Dendritic cell treated with granulocyte-macrophage colony-stimulating factor and Interleukin-4, amounts not matched to agents 40 ng/mL and 50 ng/mL, for 4 days (primary cell): Measurements from ENCODE around the gene NTN5.
"Not testable (repeated sequence)": the region's sequence is repeated elsewhere in the genome, so short reads cannot be mapped to it uniquely, and the experiment has no call there.

Experiments
- H3K27ac Mint-ChIP-seq: one replicate; pipeline ENCODE4 v1.8.0; 2022; ENCODE audit warnings: mild to moderate bottlenecking, mixed read lengths
- H3K27me3 Mint-ChIP-seq: one replicate; pipeline ENCODE4 v1.8.0; 2022; ENCODE audit warnings: mild to moderate bottlenecking, mixed read lengths
- H3K36me3 Mint-ChIP-seq: one replicate; pipeline ENCODE4 v1.8.0; 2022; ENCODE audit warnings: low read depth, mixed read lengths
- H3K4me1 Mint-ChIP-seq: one replicate; pipeline ENCODE4 v1.8.0; 2022; ENCODE audit warnings: low read depth, mixed read lengths
- H3K4me3 Mint-ChIP-seq: one replicate; pipeline ENCODE4 v1.8.0; 2022; ENCODE audit warnings: mild to moderate bottlenecking, moderate library complexity, mixed read lengths
- H3K9me3 Mint-ChIP-seq: one replicate; pipeline ENCODE4 v1.8.0; 2022; ENCODE audit warnings: mixed read lengths
- intact Hi-C: fragments of 100-400 bp; cut with micrococcal nuclease; formaldehyde crosslinking; loops from one replicate; pipeline ENCODE4 v1.15.0; 2022

The NTN5 gene

GRCh38 chr19:48685583-48685982, 12.8 kb upstream of the NTN5 start:
- no peak overlapping the region for H3K4me3 Mint-ChIP-seq
- no peaks in the 10 kb centered on the region for H3K4me1 Mint-ChIP-seq
- no peak overlapping the region for H3K27ac Mint-ChIP-seq
- H3K27me3 Mint-ChIP-seq, result peaks cover 4% of the 10 kb centered on the region
- no peaks in the 10 kb centered on the region for H3K9me3 Mint-ChIP-seq
- intact Hi-C loops, result no loop called here
- no peaks in the 10 kb centered on the region for H3K36me3 Mint-ChIP-seq

GRCh38 chr19:48683349-48683748, 10.5 kb upstream of the NTN5 start:
- H3K36me3 Mint-ChIP-seq, result no peaks in the 10 kb centered on the region
- no peaks in the 10 kb centered on the region for H3K4me1 Mint-ChIP-seq
- H3K4me3 Mint-ChIP-seq, result peak overlapping the region; percentile 13
- intact Hi-C loops, result no loop called here
- H3K9me3 Mint-ChIP-seq, result no peaks in the 10 kb centered on the region
- no peak overlapping the region for H3K27ac Mint-ChIP-seq
- peaks cover 4% of the 10 kb centered on the region for H3K27me3 Mint-ChIP-seq

- Mint-ChIP-seq H3K4me3 (no peak overlapping the region), H3K27ac (no peak overlapping the region), H3K9me3 (no peaks in the 10 kb centered on the region), H3K36me3 (no peaks in the 10 kb centered on the region), H3K27me3 (peaks cover 6% of the 10 kb centered on the region), H3K4me1 (no peaks in the 10 kb centered on the region)
- intact Hi-C loops, result no loop called here
These were observed 8.3 kb upstream of the NTN5 start for GRCh38 chr19:48681127-48681470.

- Mint-ChIP-seq H3K27ac (no peak overlapping the region), H3K36me3 (no peaks in the 10 kb centered on the region), H3K27me3 (peaks cover 8% of the 10 kb centered on the region), H3K4me1 (peaks cover 1% of the 10 kb centered on the region), H3K4me3 (no peak overlapping the region), H3K9me3 (no peaks in the 10 kb centered on the region)
- intact Hi-C loops, result no loop called here
These were observed 7.8 kb upstream of the NTN5 start for GRCh38 chr19:48680436-48681126.

GRCh38 chr19:48680006-48680405, 7.2 kb upstream of the NTN5 start:
- H3K27ac Mint-ChIP-seq, H3K4me1 Mint-ChIP-seq, H3K9me3 Mint-ChIP-seq, H3K4me3 Mint-ChIP-seq, H3K27me3 Mint-ChIP-seq, H3K36me3 Mint-ChIP-seq, intact Hi-C loops: not testable (repeated sequence)

- H3K36me3 Mint-ChIP-seq, result no peaks in the 10 kb centered on the region
- H3K4me3 Mint-ChIP-seq, result no peak overlapping the region
- intact Hi-C loops, result no loop called here
- peaks cover 22% of the 10 kb centered on the region for H3K27me3 Mint-ChIP-seq
- peaks cover 15% of the 10 kb centered on the region for H3K4me1 Mint-ChIP-seq
- H3K9me3 Mint-ChIP-seq, result no peaks in the 10 kb centered on the region
- no peak overlapping the region for H3K27ac Mint-ChIP-seq
These were observed 5.4 kb upstream of the NTN5 start for GRCh38 chr19:48678201-48678600.

GRCh38 chr19:48676887-48677286, 4.1 kb upstream of the NTN5 start:
- intact Hi-C loops, result no loop called here

GRCh38 chr19:48676487-48676886, 3.7 kb upstream of the NTN5 start:
- Mint-ChIP-seq H3K9me3 (no peaks in the 10 kb centered on the region), H3K27me3 (peaks cover 22% of the 10 kb centered on the region), H3K4me3 (no peak overlapping the region), H3K27ac (no peak overlapping the region), H3K4me1 (peaks cover 15% of the 10 kb centered on the region), H3K36me3 (no peaks in the 10 kb centered on the region)
- intact Hi-C loops, result no loop called here

More at GRCh38 chr19:48676887-48677286, 4.1 kb upstream of the NTN5 start:
- no peak overlapping the region for H3K4me3 Mint-ChIP-seq
- H3K36me3 Mint-ChIP-seq, result no peaks in the 10 kb centered on the region
- no peak overlapping the region for H3K27ac Mint-ChIP-seq
- peaks cover 15% of the 10 kb centered on the region for H3K4me1 Mint-ChIP-seq
- no peaks in the 10 kb centered on the region for H3K9me3 Mint-ChIP-seq
- H3K27me3 Mint-ChIP-seq, result peaks cover 22% of the 10 kb centered on the region

- no peaks in the 10 kb centered on the region for H3K36me3 Mint-ChIP-seq
- H3K4me1 Mint-ChIP-seq, result peaks cover 15% of the 10 kb centered on the region
- H3K4me3 Mint-ChIP-seq, result no peak overlapping the region
- intact Hi-C loops, result no loop called here
- peaks cover 22% of the 10 kb centered on the region for H3K27me3 Mint-ChIP-seq
- H3K27ac Mint-ChIP-seq, result peak overlapping the region; percentile 69
- no peaks in the 10 kb centered on the region for H3K9me3 Mint-ChIP-seq
These were observed 2.4 kb upstream of the NTN5 start for GRCh38 chr19:48674921-48675824.

GRCh38 chr19:48674216-48674809, 1.5 kb upstream of the NTN5 start:
- Mint-ChIP-seq H3K27me3 (peaks cover 22% of the 10 kb centered on the region), H3K36me3 (no peaks in the 10 kb centered on the region), H3K27ac (peak overlapping the region; percentile 69), H3K4me3 (no peak overlapping the region), H3K9me3 (peaks cover 7% of the 10 kb centered on the region), H3K4me1 (peaks cover 15% of the 10 kb centered on the region)
- intact Hi-C loops, result no loop called here

- intact Hi-C loops, result no loop called here
- peak overlapping the region; percentile 16 for H3K27ac Mint-ChIP-seq
- peaks cover 15% of the 10 kb centered on the region for H3K9me3 Mint-ChIP-seq
- peaks cover 22% of the 10 kb centered on the region for H3K27me3 Mint-ChIP-seq
- H3K4me1 Mint-ChIP-seq, result peaks cover 15% of the 10 kb centered on the region
- no peak overlapping the region for H3K4me3 Mint-ChIP-seq
- H3K36me3 Mint-ChIP-seq, result no peaks in the 10 kb centered on the region
These were observed 751 bp upstream of the NTN5 start for GRCh38 chr19:48673436-48674100.

- Mint-ChIP-seq H3K9me3 (peaks cover 16% of the 10 kb centered on the region), H3K4me1 (peaks cover 15% of the 10 kb centered on the region), H3K27me3 (peaks cover 22% of the 10 kb centered on the region), H3K4me3 (no peak overlapping the region), H3K36me3 (no peaks in the 10 kb centered on the region), H3K27ac (peak overlapping the region; percentile 33)
- intact Hi-C loops, result no loop called here
These were observed 1.3 kb downstream of the NTN5 start for GRCh38 chr19:48671446-48671995.

GRCh38 chr19:48670699-48671445, 1.9 kb downstream of the NTN5 start:
- Mint-ChIP-seq H3K4me3 (no peak overlapping the region), H3K27me3 (peaks cover 20% of the 10 kb centered on the region), H3K9me3 (peaks cover 16% of the 10 kb centered on the region), H3K4me1 (peaks cover 15% of the 10 kb centered on the region), H3K27ac (peak overlapping the region; percentile 33), H3K36me3 (no peaks in the 10 kb centered on the region)
- intact Hi-C loops, result no loop called here
